Ovary (tissue), 9 donors: ENCODE data around the gene LGR4. TPM values are rescaled to one million over a fixed set of nuclear protein-coding genes. Genes with fewer than 3 reads are reported as not detected.

Experiments
- DNase-seq, 5 donors: peaks; one replicate each; pipeline ENCODE4 v3.0.0-alpha.2; 2019 to 2020
- H3K27ac ChIP-seq, 2 donors: fragments of 200-600 bp; one replicate each; pipeline versions ENCODE4 v1.5.1 to v1.8.0; 2019 to 2022
- H3K27me3 ChIP-seq: fragments of 200-600 bp; one replicate; pipeline ENCODE4 v1.8.0; 2022
- H3K36me3 ChIP-seq: fragments of 200-600 bp; sonication (generic); one replicate; pipeline ENCODE4 v1.5.1; 2019
- H3K4me1 ChIP-seq: one replicate; pipeline ENCODE4 v1.8.1; 2013; ENCODE audit warnings: mild to moderate bottlenecking, moderate library complexity; ENCODE audit not compliant: insufficient read depth
- H3K4me3 ChIP-seq: fragments of 200-600 bp; sonication (generic); one replicate; pipeline ENCODE4 v1.5.1; 2017
- H3K9me3 ChIP-seq, 2 donors: fragments of 200-600 bp in 1 of 2; sonication (generic) in 1 of 2; one replicate each; pipeline versions ENCODE4 v1.5.1 to v1.8.1; 2013 to 2019; ENCODE audit warnings: mild to moderate bottlenecking in 1 of 2, moderate library complexity in 1 of 2
- CTCF ChIP-seq, 3 donors: fragments of 450-650 bp in 2 of 3; fragments of 200-600 bp in 1 of 3; IDR thresholded peaks; one replicate each; pipeline versions ENCODE4 v1.5.1 to v1.8.0; 2016 to 2022; ENCODE audit warnings: antibody characterized with exemption in 3 of 3, mild to moderate bottlenecking in 1 of 3
- EP300 ChIP-seq: sonication (generic); formaldehyde crosslinking; IDR thresholded peaks from one replicate; pipeline ENCODE4 v1.6.1; 2017; ENCODE audit warnings: antibody characterized with exemption
- POLR2A ChIP-seq: fragments of 450-650 bp; IDR thresholded peaks from one replicate; pipeline ENCODE4 v1.6.1; 2017; ENCODE audit warnings: antibody characterized with exemption, mild to moderate bottlenecking, moderate library complexity
- WGBS, 3 donors: extraction: QIAGEN DNeasy Blood & Tissue Kit in 1 of 3; methylation state at CpG; one replicate each; pipeline versions ENCODE4 v1.1.5 to v1.1.7; 2013 to 2017; 5-methylcytosine and 5-hydroxymethylcytosine counted together
- intact Hi-C, 4 donors: fragments of 100-400 bp; cut with DNase I; formaldehyde crosslinking; loops; one replicate each; pipeline versions ENCODE4 v1.11.0 to v1.15.1; 2022 to 2023
- polyA plus RNA-seq, 2 donors: library from polyadenylated mRNA; stranded (reverse); fragments of 200-250 nt in 1 of 2; fragments of 350-450 nt in 1 of 2; fragmentation: Illumina TruSeq in 1 of 2; extraction: RNeasy Lipid Tissue Mini Kit (QIAGEN cat#74804) in 1 of 2; gene quantifications; one replicate each; pipeline ENCODE4 v1.2.3, GENCODE V29; 2013 to 2014
- total RNA-seq, 7 donors: library from RNA; depleted of rRNA in 2 of 7; stranded (reverse); fragments of >200 nt in 2 of 7; fragmentation: NEBNext Ultra II Directional in 3 of 7; extraction: Animal tissue kit (Norgen Biotek cat#: 25700) in 3 of 7; gene quantifications; one replicate each; pipeline versions ENCODE4 v1.1.0 to v1.2.4, GENCODE V29; 2016 to 2023
- donor health status: DM: no; HTN: no; CAD: no; lungs with moderate emphysema.
- donor health status: DM: no; HTN: no; CAD: no.
- donor health status: Bipolar disorder and iron deficiency.
- donor health status: DM: yes; HTN: yes; CAD: no.
- donor health status: DM: no; HTN: no; CAD: no.
- donor health status: DM: yes; HTN: yes; CAD: no.

The LGR4 gene
- total and polyA plus RNA-seq, 9 donors: 15.3 to 51.1 (median 32.3) TPM

GRCh38 chr11:27388869-27389268 lies 83.7 kb downstream of the LGR4 start:
- WGBS, 3 donors: 80 to 84% (median 84%) methylated on average over 1 of the region's 1 CpG
- no peak for DNase-seq
- no peak for TF ChIP-seq CTCF (IDR thresholded peaks at IDR 0.05)
- TF ChIP-seq POLR2A: no peak
- TF ChIP-seq EP300: no peak
- no peaks in the 10 kb centered on the region for H3K9me3 ChIP-seq
- H3K4me1 ChIP-seq: peaks cover 8% of the 10 kb centered on the region
- no peaks in the 10 kb centered on the region for H3K36me3 ChIP-seq
- no peak overlapping the region for H3K27ac ChIP-seq
- no peaks in the 10 kb centered on the region for H3K27me3 ChIP-seq
- no peak overlapping the region for H3K4me3 ChIP-seq
- intact Hi-C loops: no loop called here

GRCh38 chr11:27388001-27388400 lies 84.6 kb downstream of the LGR4 start:
- intact Hi-C loops: no loop called here
- 22 to 64% (median 32%) methylated on average over 2 of the region's 2 CpGs for WGBS, 3 donors
- Histone ChIP-seq H3K9me3 (no peaks in the 10 kb centered on the region), H3K36me3 (no peaks in the 10 kb centered on the region), H3K27ac (no peak overlapping the region), H3K4me3 (no peak overlapping the region), H3K27me3 (no peaks in the 10 kb centered on the region), H3K4me1 (peaks cover 6% of the 10 kb centered on the region)
- TF ChIP-seq EP300: no peak
- no peak for TF ChIP-seq POLR2A
- no peak for TF ChIP-seq CTCF (IDR thresholded peaks at IDR 0.05)
- DNase-seq: no peak

- peaks cover 5% of the 10 kb centered on the region for H3K4me1 ChIP-seq
- H3K36me3 ChIP-seq: no peaks in the 10 kb centered on the region
- H3K4me3 ChIP-seq: no peak overlapping the region
- H3K27me3 ChIP-seq: no peaks in the 10 kb centered on the region
- intact Hi-C loops: no loop called here
- WGBS, 3 donors: 43 to 57% (median 48%) methylated on average over 2 of the region's 2 CpGs
- DNase-seq: no peak
- no peaks in the 10 kb centered on the region for H3K9me3 ChIP-seq
- TF ChIP-seq EP300 (no peak), POLR2A (no peak), CTCF (IDR thresholded peaks at IDR 0.05) (no peak)
- H3K27ac ChIP-seq: no peak overlapping the region
Observed at GRCh38 chr11:27387362-27387761, 85.2 kb downstream of the LGR4 start.

- TF ChIP-seq CTCF (IDR thresholded peaks at IDR 0.05) (no peak), EP300 (no peak), POLR2A (no peak)
- no peak overlapping the region for H3K27ac ChIP-seq
- peaks cover 2% of the 10 kb centered on the region for H3K4me1 ChIP-seq
- H3K36me3 ChIP-seq: no peaks in the 10 kb centered on the region
- H3K4me3 ChIP-seq: no peak overlapping the region
- H3K27me3 ChIP-seq: no peaks in the 10 kb centered on the region
- no peaks in the 10 kb centered on the region for H3K9me3 ChIP-seq
- 89 to 95% (median 90%) methylated on average over 4 of the region's 4 CpGs for WGBS, 3 donors
- intact Hi-C loops: no loop called here
- no peak for DNase-seq
Observed at GRCh38 chr11:27386181-27386845, 86.3 kb downstream of the LGR4 start.
